ENCODE measurements around the gene ADGRL2. TPM values are rescaled to one million over a fixed set of nuclear protein-coding genes. Genes with fewer than 3 reads are reported as not detected.

The ADGRL2 gene
- total and polyA plus RNA-seq, 2 donors (not counting 3 experiments of a cell fraction or from before 2014, with no cell fraction given): 32.7 to 46.1 TPM

- Histone ChIP-seq H3K9me1 (replicated peaks; ENCODE audit: control insufficient read depth, extremely low read depth, insufficient read depth, low read length) (no peaks in the 10 kb centered on the region), H4K20me1 (replicated peaks; ENCODE audit: control insufficient read depth, extremely low read depth, insufficient read depth, low read length) (no peaks in the 10 kb centered on the region), H3K27ac (ENCODE audit: insufficient read depth, low read depth, low read length) (no peak overlapping the region), H3K4me3 (replicated peaks in 1 of 3; ENCODE audit: insufficient read depth in 1 of 3, low read depth in 1 of 3, low read length in 3 of 3) (no peak overlapping the region), H3K9ac (replicated peaks; ENCODE audit: extremely low read depth, insufficient read depth, low read length) (no peak overlapping the region), H3K4me2 (ENCODE audit: insufficient read depth, low read length) (no peak overlapping the region), H3K79me2 (ENCODE audit: control insufficient read depth, insufficient read depth, low read length) (no peaks in the 10 kb centered on the region), H3K9me3 (replicated peaks; ENCODE audit: control insufficient read depth, insufficient read depth, low read length) (no peaks in the 10 kb centered on the region), H3K36me3 (ENCODE audit: control insufficient read depth in 2 of 2, extremely low read depth in 1 of 2, insufficient read depth in 2 of 2, low read length in 2 of 2) (no peaks in the 10 kb centered on the region), H3K4me1 (ENCODE audit: control insufficient read depth, extremely low read depth, insufficient read depth, low read length) (no peaks in the 10 kb centered on the region), H3K27me3 (ENCODE audit: control insufficient read depth in 2 of 2, insufficient read depth in 2 of 2, low read length in 2 of 2) (no peaks in the 10 kb centered on the region), H2AFZ (ENCODE audit: low read depth, low read length) (no peak overlapping the region)
- intact Hi-C loops (cut with micrococcal nuclease): no loop called here
- ChIA-PET CTCF (no interaction called here), POLR2A (no interaction called here)
- DNase-seq (ENCODE audit: low read depth, low spot score) (no peak), FAIRE-seq (no peak)
- TF ChIP-seq GATA2 (IDR thresholded peaks at IDR 0.05; ENCODE audit: insufficient read depth, insufficient read length, low read depth, low read length) (no peak), JUN (IDR thresholded peaks at IDR 0.05; ENCODE audit: borderline replicate concordance, insufficient read depth, insufficient read length, low read depth) (no peak), POLR2AphosphoS5 (IDR thresholded peaks at IDR 0.05; ENCODE audit: insufficient read depth, low read depth, low read length) (no peak), MYC (IDR thresholded peaks at IDR 0.05; ENCODE audit: low read depth, low read length) (no peak), POLR2A (IDR thresholded peaks at IDR 0.05; ENCODE audit: low read depth, low read length) (no peak), EZH2 (IDR thresholded peaks at IDR 0.05; ENCODE audit: borderline replicate concordance, low read depth, low read length, severe bottlenecking) (no peak), CTCF (IDR thresholded peaks at IDR 0.05; ENCODE audit: extremely low read depth in 1 of 2, insufficient read depth in 1 of 2, low read depth in 1 of 2, low read length in 2 of 2) (no peak), FOS (IDR thresholded peaks at IDR 0.05; ENCODE audit: borderline replicate concordance, insufficient read depth, low read length) (no peak)
- TF ChIP-seq, protein P1, sequence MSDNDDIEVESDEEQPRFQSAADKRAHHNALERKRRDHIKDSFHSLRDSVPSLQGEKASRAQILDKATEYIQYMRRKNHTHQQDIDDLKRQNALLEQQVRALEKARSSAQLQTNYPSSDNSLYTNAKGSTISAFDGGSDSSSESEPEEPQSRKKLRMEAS (IDR thresholded peaks at IDR 0.05; ENCODE audit: insufficient read depth, insufficient read length): no peak
- dilution Hi-C loops (cut with MboI; ENCODE audit: extremely low pct_ligation_motif_present, low sequenced_read_pairs): no loop called here
- no TSS peak for BruUV-seq (replicated peaks)
Observed at GRCh38 chr1:81844477-81844876, 43.7 kb downstream of the ADGRL2 start.
